HEK293 (cell line): ENCODE data around the gene CROCC.

ENCODE experiments used
- CTCF ChIP-seq: fragments of 450-650 bp; formaldehyde crosslinking; IDR thresholded peaks from 2 replicates; pipeline ENCODE4 v1.5.1; 2016; ENCODE audit warnings: missing biosample characterization, missing genetic modification characterization
- GLI4 ChIP-seq: fragments of 450-650 bp; formaldehyde crosslinking; IDR thresholded peaks from 2 replicates; pipeline ENCODE4 v1.5.1; 2016; ENCODE audit warnings: missing biosample characterization, missing genetic modification characterization
- HOXA7 ChIP-seq: sonication (generic); formaldehyde crosslinking; IDR thresholded peaks from 2 replicates; pipeline ENCODE4 v1.8.1; 2022; ENCODE audit warnings: missing genetic modification reagents, borderline replicate concordance
- KLF1 ChIP-seq: fragments of 450-650 bp; formaldehyde crosslinking; IDR thresholded peaks from 2 replicates; pipeline ENCODE4 v1.5.1; 2016; ENCODE audit warnings: missing biosample characterization, missing genetic modification characterization
- YY2 ChIP-seq: fragments of 450-650 bp; formaldehyde crosslinking; IDR thresholded peaks from 2 replicates; pipeline ENCODE4 v1.5.1; 2016; ENCODE audit warnings: missing biosample characterization, missing genetic modification characterization
- ZNF133 ChIP-seq: fragments of 450-650 bp; formaldehyde crosslinking; IDR thresholded peaks from 2 replicates; pipeline ENCODE4 v1.5.1; 2016; ENCODE audit warnings: missing biosample characterization, missing genetic modification characterization
- ZNF292 ChIP-seq: fragments of 450-650 bp; formaldehyde crosslinking; IDR thresholded peaks from 2 replicates; pipeline ENCODE4 v1.5.1; 2016; ENCODE audit warnings: low read depth, missing biosample characterization, missing genetic modification characterization, borderline replicate concordance
- ZNF350 ChIP-seq: fragments of 450-650 bp; formaldehyde crosslinking; IDR thresholded peaks from 2 replicates; pipeline ENCODE4 v1.5.0; 2017; ENCODE audit warnings: missing biosample characterization, mild to moderate bottlenecking, missing genetic modification characterization
- ZNF473 ChIP-seq: fragments of 450-650 bp; formaldehyde crosslinking; IDR thresholded peaks from 2 replicates; pipeline ENCODE4 v1.5.1; 2017; ENCODE audit warnings: missing biosample characterization, missing genetic modification characterization
- ZNF518A ChIP-seq: fragments of 450-650 bp; formaldehyde crosslinking; conservative IDR thresholded peaks from 2 replicates; pipeline ENCODE4 v1.5.1; 2016; ENCODE audit warnings: low read depth, missing biosample characterization, missing genetic modification characterization
- ZNF621 ChIP-seq: fragments of 450-650 bp; formaldehyde crosslinking; IDR thresholded peaks from 2 replicates; pipeline ENCODE4 v1.5.1; 2017; ENCODE audit warnings: missing biosample characterization, missing genetic modification characterization
- ZNF785 ChIP-seq: fragments of 450-650 bp; formaldehyde crosslinking; IDR thresholded peaks from 2 replicates; pipeline ENCODE4 v1.5.1; 2016; ENCODE audit warnings: missing biosample characterization, missing genetic modification characterization
- ZNF792 ChIP-seq: fragments of 450-650 bp; formaldehyde crosslinking; IDR thresholded peaks from 2 replicates; pipeline ENCODE4 v1.5.1; 2016; ENCODE audit warnings: missing biosample characterization, missing genetic modification characterization

- no peak for TF ChIP-seq CTCF (tag by site-specific recombination)
- TF ChIP-seq ZNF785 (tag by site-specific recombination) = no peak
- no peak for TF ChIP-seq ZNF473 (tag by site-specific recombination)
- TF ChIP-seq ZNF518A (tag by site-specific recombination) = no peak
- no peak for TF ChIP-seq HOXA7
- no peak for TF ChIP-seq YY2 (tag by site-specific recombination)
- TF ChIP-seq ZNF792 (tag by site-specific recombination) = no peak
- TF ChIP-seq KLF1 (tag by site-specific recombination) = no peak
- no peak for TF ChIP-seq ZNF350 (tag by site-specific recombination)
- no peak for TF ChIP-seq GLI4 (tag by site-specific recombination)
- no peak for TF ChIP-seq ZNF621
- TF ChIP-seq ZNF292 (tag by site-specific recombination) = no peak
- TF ChIP-seq ZNF133 (tag by site-specific recombination) = no peak
These were observed 18.7 kb upstream of the CROCC start for GRCh38 chr1:16903054-16903453.
